LNCAP (cell line): ENCODE data around the gene ATP5MC2.

Source experiments
- CTCF ChIP-seq: fragments of 450-650 bp; IDR thresholded peaks from 2 replicates; pipeline ENCODE4 v1.5.1; 2017; ENCODE audit warnings: mild to moderate bottlenecking

The ATP5MC2 gene

GRCh38 chr12:53712059-53712643 lies 36.3 kb upstream of the ATP5MC2 start:
- no peak for TF ChIP-seq CTCF

DNA sequence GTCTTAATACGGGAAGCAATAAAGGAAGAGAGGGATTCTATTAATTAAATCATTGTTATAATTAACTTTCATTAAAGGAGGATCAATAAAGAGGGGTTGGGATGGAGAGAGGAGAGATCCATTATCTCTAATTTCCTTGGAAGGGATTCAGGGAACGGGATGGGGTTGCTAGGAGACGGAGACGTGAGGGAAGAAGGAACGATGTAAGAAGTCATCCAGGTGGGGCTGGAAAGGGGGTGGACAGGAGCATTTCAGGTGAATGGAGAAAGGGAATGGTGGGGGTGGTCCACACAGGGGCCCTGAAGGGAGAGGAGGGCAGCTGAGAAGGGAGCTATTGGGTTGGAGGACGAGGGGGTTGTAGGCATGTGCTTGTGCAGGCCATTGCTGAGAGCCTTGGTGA lies 34.2 kb upstream of the ATP5MC2 start:
- TF ChIP-seq CTCF, result no peak

GRCh38 chr12:53709671-53710070 lies 33.8 kb upstream of the ATP5MC2 start:
- TF ChIP-seq CTCF, result no peak

DNA sequence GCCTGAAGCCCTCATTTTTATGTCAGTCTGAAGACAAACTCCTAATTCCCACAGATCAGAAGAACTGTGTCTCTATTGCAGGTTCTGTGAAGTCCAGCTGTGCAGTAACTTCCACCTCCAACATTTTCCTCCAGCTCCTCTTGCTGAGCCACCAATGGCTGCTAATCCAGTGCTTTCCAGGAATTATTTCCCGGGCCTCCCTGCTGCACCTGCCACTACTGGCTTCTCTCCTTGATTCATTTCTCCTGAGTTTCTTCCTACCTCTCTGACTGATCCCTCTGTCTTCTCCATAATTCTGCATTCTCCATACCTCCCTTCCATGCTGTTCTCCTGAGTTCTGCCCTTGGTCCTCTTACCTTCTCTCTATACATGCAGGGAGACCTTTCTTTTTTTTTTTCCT lies 30.2 kb upstream of the ATP5MC2 start:
- no peak for TF ChIP-seq CTCF

DNA sequence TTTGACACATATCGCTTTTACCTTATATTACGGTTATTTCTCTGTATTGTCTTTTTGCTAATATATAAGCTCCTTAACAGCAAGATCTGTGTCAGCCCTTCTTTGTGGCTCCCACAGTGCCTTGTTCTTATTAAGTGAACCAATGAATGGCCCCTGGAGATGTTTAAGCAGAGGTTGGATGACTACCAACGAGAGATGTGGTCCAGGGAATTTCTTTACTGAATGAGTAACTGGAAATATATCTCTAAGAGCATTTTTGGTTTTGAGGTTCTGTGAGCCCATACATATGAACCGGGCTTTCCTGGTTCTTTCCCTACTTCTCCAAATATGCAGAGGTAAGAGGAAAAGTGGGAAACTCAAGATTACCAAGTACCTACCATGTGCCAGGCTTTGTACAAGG lies 27.9 kb upstream of the ATP5MC2 start:
- no peak for TF ChIP-seq CTCF

DNA sequence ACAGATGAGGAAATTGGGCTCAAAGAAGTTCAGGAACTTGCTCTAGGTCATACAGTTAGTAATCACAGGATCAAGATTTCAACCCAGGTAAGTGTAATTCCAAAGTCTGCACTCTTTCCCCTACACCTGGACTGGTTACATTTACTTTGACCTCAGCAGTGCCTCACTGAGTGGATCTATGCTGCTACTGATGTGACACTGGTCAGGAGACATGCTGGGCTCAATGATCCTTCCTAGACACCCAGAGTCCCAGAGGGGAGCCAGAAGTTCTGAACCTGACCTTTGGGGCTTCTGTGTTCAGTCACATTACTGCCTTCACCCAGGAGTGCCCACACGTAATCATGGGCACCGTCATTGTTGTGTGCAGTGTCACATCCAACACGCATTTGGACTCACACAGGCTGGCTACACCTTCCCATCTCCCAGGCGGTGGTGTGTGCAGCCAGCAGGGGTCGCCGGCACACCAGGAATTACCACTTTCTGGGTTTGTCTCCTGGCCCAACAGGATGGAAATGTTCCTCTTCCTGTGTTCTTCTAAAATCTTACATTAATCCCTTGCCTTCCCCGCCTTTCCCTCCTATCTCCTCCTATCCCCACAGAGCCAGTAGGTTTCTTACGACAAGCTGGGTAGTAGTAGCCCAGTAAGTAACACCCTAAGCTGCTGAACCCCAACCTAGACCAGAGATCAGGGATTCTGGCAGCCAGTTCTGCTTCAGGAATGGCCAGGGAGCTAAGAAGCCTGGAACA lies 25.8 kb upstream of the ATP5MC2 start:
- TF ChIP-seq CTCF, result peak; percentile 97

GRCh38 chr12:53700567-53700966 lies 24.7 kb upstream of the ATP5MC2 start:
- TF ChIP-seq CTCF, result no peak
